Ammon's horn (tissue), 1 donor: ENCODE data around the gene RDH8.

Experiments used
- DNase-seq: peaks from one replicate; pipeline ENCODE4 v3.0.0-alpha.2; 2016; ENCODE audit warnings: low spot score

The RDH8 gene

GRCh38 chr19:10013316-10013715 lies at the start of gene RDH8:
Gene RDH8, plus strand, starts transcription at chr19:10013483. Its CDS starts 15 bp downstream, at chr19:10013498.
- DNase-seq: no peak

- no peak for DNase-seq
Observed at GRCh38 chr19:9966024-9966423, 47.3 kb upstream of the RDH8 start.

- DNase-seq: no peak
Observed at GRCh38 chr19:9966448-9966847, 46.8 kb upstream of the RDH8 start.

- DNase-seq: no peak
Observed at GRCh38 chr19:9967326-9967725, 46.0 kb upstream of the RDH8 start.

- DNase-seq: no peak
Observed at GRCh38 chr19:9968820-9969687, 44.2 kb upstream of the RDH8 start.

GRCh38 chr19:9969688-9969975 lies 43.7 kb upstream of the RDH8 start:
- no peak for DNase-seq

- DNase-seq: no peak
Observed at GRCh38 chr19:9970481-9970880, 42.8 kb upstream of the RDH8 start.

GRCh38 chr19:9971166-9971897 lies 42.0 kb upstream of the RDH8 start:
- DNase-seq: no peak

GRCh38 chr19:9972103-9972502 lies 41.2 kb upstream of the RDH8 start:
- no peak for DNase-seq

- no peak for DNase-seq
Observed at GRCh38 chr19:9981406-9982260, 31.6 kb upstream of the RDH8 start.

GRCh38 chr19:9986787-9987281 lies 26.4 kb upstream of the RDH8 start:
- peak; percentile 85 for DNase-seq

GRCh38 chr19:9989504-9989903 lies 23.8 kb upstream of the RDH8 start:
- no peak for DNase-seq

- DNase-seq: no peak
Observed at GRCh38 chr19:9991425-9992191, 21.7 kb upstream of the RDH8 start.

GRCh38 chr19:9995084-9995483 lies 18.2 kb upstream of the RDH8 start:
- peak; percentile 45 for DNase-seq

GRCh38 chr19:9995999-9996398 lies 17.3 kb upstream of the RDH8 start:
- no peak for DNase-seq

- DNase-seq: no peak
Observed at GRCh38 chr19:9996541-9996940, 16.7 kb upstream of the RDH8 start.

GRCh38 chr19:10000171-10000826 lies 13.0 kb upstream of the RDH8 start:
- peak; percentile 75 for DNase-seq

GRCh38 chr19:10001899-10002298 lies 11.4 kb upstream of the RDH8 start:
- DNase-seq: no peak

- no peak for DNase-seq
Observed at GRCh38 chr19:10003271-10003670, 10.0 kb upstream of the RDH8 start.

GRCh38 chr19:10004617-10005016 lies 8.7 kb upstream of the RDH8 start:
- no peak for DNase-seq
